WERI-Rb-1 (cell line): ENCODE results near the gene HIVEP3.

Experiments used
- DNase-seq: peaks from one replicate; pipeline ENCODE4 v3.0.0-alpha.2; 2020
- H3K27ac ChIP-seq: fragments of 250-450 bp; sonication (Bioruptor Pico); 2 replicates; pipeline ENCODE4 v1.5.1; 2020; ENCODE audit warnings: mild to moderate bottlenecking, moderate library complexity
- H3K27me3 ChIP-seq: fragments of 250-450 bp; sonication (Bioruptor Pico); 2 replicates; pipeline ENCODE4 v1.5.1; 2021; ENCODE audit warnings: mild to moderate bottlenecking, low read depth, moderate library complexity; ENCODE audit not compliant: insufficient read depth, severe bottlenecking
- H3K36me3 ChIP-seq: fragments of 250-450 bp; sonication (Bioruptor Pico); 2 replicates; pipeline ENCODE4 v1.5.1; 2020; ENCODE audit warnings: mild to moderate bottlenecking, moderate library complexity
- H3K4me3 ChIP-seq: 2 replicates; pipeline ENCODE4 v1.5.1; 2011; ENCODE audit warnings: low read depth, mild to moderate bottlenecking, control low read depth, low read length
- H3K9me3 ChIP-seq: fragments of 250-450 bp; sonication (Bioruptor Pico); 2 replicates; pipeline ENCODE4 v1.5.1; 2021; ENCODE audit warnings: mild to moderate bottlenecking, moderate library complexity; ENCODE audit not compliant: severe bottlenecking
- CTCF ChIP-seq: IDR thresholded peaks from 2 replicates; pipeline ENCODE4 v1.5.1; 2011; ENCODE audit warnings: low read depth, mild to moderate bottlenecking, control low read depth, inconsistent platforms, low read length

HIVEP3 gene

GRCh38 chr1:41626616-41627375 is 291.9 kb downstream of the HIVEP3 start:
- H3K27me3 ChIP-seq: no peaks in the 10 kb centered on the region
- no peak for TF ChIP-seq CTCF
- H3K4me3 ChIP-seq: no peak overlapping the region
- H3K9me3 ChIP-seq: no peaks in the 10 kb centered on the region
- DNase-seq: no peak
- H3K27ac ChIP-seq: no peak overlapping the region
- peaks cover 3% of the 10 kb centered on the region; the same call in 1 of the 2 replicates for H3K36me3 ChIP-seq

- H3K9me3 ChIP-seq: no peaks in the 10 kb centered on the region
- peaks cover 3% of the 10 kb centered on the region; the same call in 1 of the 2 replicates for H3K36me3 ChIP-seq
- no peaks in the 10 kb centered on the region for H3K27me3 ChIP-seq
- no peak for DNase-seq
- no peak overlapping the region for H3K4me3 ChIP-seq
- no peak overlapping the region for H3K27ac ChIP-seq
- TF ChIP-seq CTCF: no peak
Measured at GRCh38 chr1:41626146-41626545, 292.6 kb downstream of the HIVEP3 start.

- no peak for DNase-seq
- Histone ChIP-seq H3K36me3 (peaks cover 3% of the 10 kb centered on the region; the same call in 1 of the 2 replicates), H3K27me3 (no peaks in the 10 kb centered on the region), H3K4me3 (no peak overlapping the region), H3K9me3 (no peaks in the 10 kb centered on the region), H3K27ac (no peak overlapping the region)
- TF ChIP-seq CTCF: no peak
Measured at GRCh38 chr1:41623736-41624135, 295.0 kb downstream of the HIVEP3 start.

GRCh38 chr1:41622859-41623732 is 295.6 kb downstream of the HIVEP3 start:
- H3K9me3 ChIP-seq: no peaks in the 10 kb centered on the region
- peaks cover 3% of the 10 kb centered on the region; the same call in 1 of the 2 replicates for H3K36me3 ChIP-seq
- DNase-seq: no peak
- no peak overlapping the region for H3K4me3 ChIP-seq
- H3K27me3 ChIP-seq: no peaks in the 10 kb centered on the region
- no peak for TF ChIP-seq CTCF
- H3K27ac ChIP-seq: no peak overlapping the region

- H3K36me3 ChIP-seq: peaks cover 3% of the 10 kb centered on the region; the same call in 1 of the 2 replicates
- H3K27ac ChIP-seq: no peak overlapping the region
- H3K9me3 ChIP-seq: no peaks in the 10 kb centered on the region
- DNase-seq: no peak
- H3K27me3 ChIP-seq: no peaks in the 10 kb centered on the region
- H3K4me3 ChIP-seq: no peak overlapping the region
- TF ChIP-seq CTCF: no peak
Measured at GRCh38 chr1:41622402-41622801, 296.3 kb downstream of the HIVEP3 start.
